Stomach (tissue), 9 donors: ENCODE data around the gene ZBTB45. TPM values are rescaled to one million over a fixed set of nuclear protein-coding genes. Genes with fewer than 3 reads are reported as not detected.
A peak's percentile ranks its signal among the peaks of the same experiment; 100 is the strongest.

Source experiments
- DNase-seq, 2 donors: peaks; one replicate each; pipeline versions ENCODE4 v3.0.0 to v3.0.0-alpha.2; 2013 to 2019
- H3K27ac ChIP-seq, 5 donors: fragments of 200-600 bp in 4 of 5; sonication (generic) in 4 of 5; one replicate each; pipeline ENCODE4 v1.5.1; 2013 to 2019; ENCODE audit warnings: mild to moderate bottlenecking in 1 of 5, moderate library complexity in 1 of 5
- H3K27me3 ChIP-seq, 3 donors: fragments of 200-600 bp; sonication (generic); one replicate each; pipeline ENCODE4 v1.5.1; 2017 to 2019; ENCODE audit warnings: mixed run types in 1 of 3
- H3K36me3 ChIP-seq, 4 donors: fragments of 200-600 bp; sonication (generic); 1 replicate in 3 of 4; 2 replicates in 1 of 4; pipeline ENCODE4 v1.5.1; 2016 to 2019
- H3K4me1 ChIP-seq, 4 donors: fragments of 200-600 bp; sonication (generic); one replicate each; pipeline ENCODE4 v1.5.1; 2016 to 2019
- H3K4me3 ChIP-seq, 4 donors: fragments of 200-600 bp; sonication (generic) in 3 of 4; one replicate each; pipeline ENCODE4 v1.5.1; 2016 to 2019; ENCODE audit warnings: mild to moderate bottlenecking in 1 of 4
- H3K9me3 ChIP-seq, 4 donors: fragments of 200-600 bp; sonication (generic); one replicate each; pipeline ENCODE4 v1.5.1; 2016 to 2019
- EP300 ChIP-seq: sonication (generic); formaldehyde crosslinking; IDR thresholded peaks from one replicate; pipeline ENCODE4 v1.6.1; 2017; ENCODE audit warnings: antibody characterized with exemption
- POLR2A ChIP-seq, 4 donors: fragments of 450-650 bp; IDR thresholded peaks; one replicate each; pipeline ENCODE4 v1.6.1; 2016; ENCODE audit warnings: antibody characterized with exemption in 4 of 4, control low read depth in 2 of 4, mild to moderate bottlenecking in 1 of 4, moderate library complexity in 1 of 4
- POLR2AphosphoS5 ChIP-seq, 3 donors: sonication (generic); formaldehyde crosslinking; IDR thresholded peaks; one replicate each; pipeline ENCODE4 v1.6.1; 2016; ENCODE audit warnings: antibody characterized with exemption in 3 of 3
- WGBS, 5 donors: extraction: QIAGEN DNeasy Blood & Tissue Kit in 3 of 5; methylation state at CpG; one replicate each; pipeline versions ENCODE4 v1.1.5 to v1.1.7; 2013 to 2018; 5-methylcytosine and 5-hydroxymethylcytosine counted together
- intact Hi-C: fragments of 100-400 bp; cut with DNase I; formaldehyde crosslinking; loops from one replicate; pipeline ENCODE4 v1.15.1; 2023; ENCODE audit warnings: low total_unique reads
- polyA plus RNA-seq, 3 donors: library from polyadenylated mRNA; stranded (reverse); fragments of 200-250 nt; gene quantifications; one replicate each; pipeline ENCODE4 v1.2.3, GENCODE V29; 2013
- total RNA-seq, 5 donors: library from RNA; depleted of rRNA; stranded (reverse); fragments of >200 nt; gene quantifications; one replicate each; pipeline versions ENCODE4 v1.1.0 to v1.2.3, GENCODE V29; 2014 to 2016
- TF ChIP-seq, protein P1 (sequence below), 7 experiments: fragments of 450-650 bp in 4 of 7; fragments of 200-600 bp in 3 of 7; sonication (generic) in 3 of 7; IDR thresholded peaks; one replicate each; pipeline ENCODE4 v1.5.1; 2016 to 2019; ENCODE audit warnings: antibody characterized with exemption in 7 of 7, control low read depth in 2 of 7, mild to moderate bottlenecking in 1 of 7
- donor health status: healthy with polysubstance abuse.
- donor health status: Bipolar disorder and iron deficiency.
- donor health status: healthy.

ZBTB45 gene
- total and polyA plus RNA-seq, 8 donors, result 2.4 to 49.0 (median 8.2) TPM; not detected in 1

DNA sequence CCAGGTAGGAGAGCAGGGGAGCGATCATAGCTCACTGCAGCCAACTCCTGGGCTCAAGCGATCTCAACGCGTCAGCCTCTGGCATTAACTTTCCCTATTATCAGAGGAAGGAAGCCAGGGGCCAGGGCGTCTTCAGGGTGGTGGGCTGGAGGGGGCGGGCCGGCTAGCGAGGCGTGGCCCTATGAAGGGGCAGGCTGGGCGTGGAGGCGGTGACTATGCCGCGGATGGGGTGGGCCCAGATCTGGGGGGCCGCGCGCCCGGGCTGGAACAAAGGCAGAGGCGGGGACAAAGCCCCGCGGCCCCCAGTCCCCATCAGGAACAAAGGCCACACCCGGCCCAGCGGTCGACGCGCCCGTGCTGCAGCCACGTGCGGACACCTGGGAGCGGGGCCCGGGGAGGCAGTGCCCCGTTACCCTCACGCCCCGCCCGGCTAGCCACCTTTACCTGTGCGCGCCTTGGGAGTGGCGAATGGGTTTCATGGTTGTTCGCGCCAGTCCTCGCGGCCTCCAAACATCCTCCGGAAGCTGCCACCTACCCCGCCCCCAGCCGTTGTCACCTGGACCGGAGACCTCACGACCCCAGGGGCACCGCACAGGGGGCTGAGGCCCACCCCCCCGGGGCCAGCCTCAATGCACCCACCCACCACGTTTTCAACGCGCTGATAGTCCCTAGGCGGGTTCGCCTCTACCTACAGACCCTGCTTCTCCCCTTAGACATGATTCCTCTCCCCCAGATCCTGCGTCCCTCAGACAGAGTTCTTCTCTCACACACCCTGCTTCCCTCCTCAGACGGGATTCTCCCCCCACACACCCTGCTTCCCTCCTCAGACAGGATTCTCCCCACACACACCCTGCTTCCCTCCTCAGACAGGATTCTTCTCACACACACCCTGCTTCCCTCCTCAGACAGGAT is 18.9 kb upstream of the ZBTB45 start:
- no peaks in the 10 kb centered on the region for H3K9me3 ChIP-seq
- 1 to 4% (median 3%) methylated on average over 18 to 55 of the region's 55 CpGs for WGBS, 5 donors
- peaks cover 4 to 52% (median 9%) of the 10 kb centered on the region in 3 donors for H3K27me3 ChIP-seq
- H3K27ac ChIP-seq, result peak overlapping the region in 3 of 5 donors; percentile 33 to 56 (median 51)
- peak; percentile 47 to 95 for DNase-seq
- intact Hi-C loops, result no loop called here
- TF ChIP-seq POLR2A (IDR thresholded peaks at IDR 0.05) (no peak), POLR2AphosphoS5 (IDR thresholded peaks at IDR 0.05) (no peak), EP300 (no peak)
- TF ChIP-seq, protein P1, sequence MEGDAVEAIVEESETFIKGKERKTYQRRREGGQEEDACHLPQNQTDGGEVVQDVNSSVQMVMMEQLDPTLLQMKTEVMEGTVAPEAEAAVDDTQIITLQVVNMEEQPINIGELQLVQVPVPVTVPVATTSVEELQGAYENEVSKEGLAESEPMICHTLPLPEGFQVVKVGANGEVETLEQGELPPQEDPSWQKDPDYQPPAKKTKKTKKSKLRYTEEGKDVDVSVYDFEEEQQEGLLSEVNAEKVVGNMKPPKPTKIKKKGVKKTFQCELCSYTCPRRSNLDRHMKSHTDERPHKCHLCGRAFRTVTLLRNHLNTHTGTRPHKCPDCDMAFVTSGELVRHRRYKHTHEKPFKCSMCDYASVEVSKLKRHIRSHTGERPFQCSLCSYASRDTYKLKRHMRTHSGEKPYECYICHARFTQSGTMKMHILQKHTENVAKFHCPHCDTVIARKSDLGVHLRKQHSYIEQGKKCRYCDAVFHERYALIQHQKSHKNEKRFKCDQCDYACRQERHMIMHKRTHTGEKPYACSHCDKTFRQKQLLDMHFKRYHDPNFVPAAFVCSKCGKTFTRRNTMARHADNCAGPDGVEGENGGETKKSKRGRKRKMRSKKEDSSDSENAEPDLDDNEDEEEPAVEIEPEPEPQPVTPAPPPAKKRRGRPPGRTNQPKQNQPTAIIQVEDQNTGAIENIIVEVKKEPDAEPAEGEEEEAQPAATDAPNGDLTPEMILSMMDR (IDR thresholded peaks at IDR 0.05), result no peak
- H3K36me3 ChIP-seq, result no peaks in the 10 kb centered on the region
- H3K4me1 ChIP-seq, result peaks cover 5 to 19% (median 17%) of the 10 kb centered on the region in 4 donors
- H3K4me3 ChIP-seq, result peak overlapping the region; percentile 30 to 54 (median 40)

- no peaks in the 10 kb centered on the region for H3K9me3 ChIP-seq
- peaks cover 5 to 13% (median 11%) of the 10 kb centered on the region in 4 donors for H3K4me1 ChIP-seq
- H3K27ac ChIP-seq, result no peak overlapping the region
- intact Hi-C loops, result no loop called here
- TF ChIP-seq POLR2A (IDR thresholded peaks at IDR 0.05) (no peak), EP300 (no peak), POLR2AphosphoS5 (IDR thresholded peaks at IDR 0.05) (no peak)
- TF ChIP-seq, protein P1 (IDR thresholded peaks at IDR 0.05), result no peak
- no peak for DNase-seq
- H3K36me3 ChIP-seq, result no peaks in the 10 kb centered on the region
- peaks cover 4 to 50% (median 9%) of the 10 kb centered on the region in 3 donors for H3K27me3 ChIP-seq
- WGBS, 5 donors, result 85 to 94% (median 91%) methylated on average over 8 of the region's 8 CpGs
- H3K4me3 ChIP-seq, result no peak overlapping the region
Observed at GRCh38 chr19:58536852-58537798, 17.5 kb upstream of the ZBTB45 start.

GRCh38 chr19:58535857-58536256 is 16.2 kb upstream of the ZBTB45 start:
- DNase-seq, result no peak
- H3K27me3 ChIP-seq, result peaks cover 4 to 56% (median 9%) of the 10 kb centered on the region in 3 donors
- no peak overlapping the region for H3K4me3 ChIP-seq
- no peaks in the 10 kb centered on the region for H3K36me3 ChIP-seq
- intact Hi-C loops, result no loop called here
- peaks cover 5 to 13% (median 11%) of the 10 kb centered on the region in 4 donors for H3K4me1 ChIP-seq
- no peak overlapping the region for H3K27ac ChIP-seq
- no peaks in the 10 kb centered on the region for H3K9me3 ChIP-seq
- 91 to 98% (median 93%) methylated on average over 3 of the region's 3 CpGs for WGBS, 5 donors
- TF ChIP-seq EP300 (no peak), POLR2A (IDR thresholded peaks at IDR 0.05) (no peak), POLR2AphosphoS5 (IDR thresholded peaks at IDR 0.05) (no peak)

DNA sequence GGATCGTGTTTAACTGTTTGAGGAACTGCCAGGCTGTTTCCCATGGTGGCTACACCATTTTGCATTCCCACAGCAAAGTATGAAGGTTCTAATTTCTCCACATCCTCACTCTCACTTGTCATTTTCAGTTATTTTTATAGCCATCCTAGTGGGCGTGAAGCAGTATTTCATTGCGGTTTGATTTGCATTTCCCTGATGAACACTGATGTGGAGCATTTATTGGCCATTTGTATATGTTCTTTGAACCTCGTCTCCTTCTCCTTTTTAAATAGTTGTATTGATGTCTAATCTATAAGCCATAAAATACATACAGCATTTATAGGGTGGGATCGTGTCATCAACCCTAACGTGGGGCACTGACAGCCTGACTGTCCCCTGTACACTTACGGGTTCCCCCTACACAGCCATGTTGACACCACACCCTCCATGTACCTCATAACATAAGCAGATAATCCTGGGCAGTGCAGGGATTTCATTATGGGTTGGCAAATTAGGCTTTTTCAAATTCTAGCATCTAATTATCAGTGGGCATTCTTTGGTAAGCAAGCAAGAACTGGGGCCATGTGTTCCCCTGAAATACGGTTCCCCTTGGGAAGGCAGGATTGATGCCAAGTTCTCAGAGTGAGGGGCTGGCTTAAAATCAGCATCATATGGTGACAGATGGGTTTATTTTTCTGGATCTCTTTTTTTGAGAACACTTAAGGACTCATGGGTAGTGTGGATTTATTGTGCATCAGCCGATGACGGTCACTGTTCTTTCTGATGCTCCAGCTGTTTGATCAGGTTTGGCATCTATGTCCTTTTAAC is 11.6 kb upstream of the ZBTB45 start:
- Histone ChIP-seq H3K36me3 (no peaks in the 10 kb centered on the region), H3K27ac (no peak overlapping the region), H3K9me3 (no peaks in the 10 kb centered on the region), H3K4me1 (no peaks in the 10 kb centered on the region), H3K27me3 (peaks cover 0 to 30% (median 0%) of the 10 kb centered on the region in 3 donors), H3K4me3 (no peak overlapping the region)
- intact Hi-C loops, result no loop called here
- DNase-seq, result no peak
- TF ChIP-seq POLR2AphosphoS5 (IDR thresholded peaks at IDR 0.05) (no peak), EP300 (no peak), POLR2A (IDR thresholded peaks at IDR 0.05) (no peak)
- TF ChIP-seq, protein P1 (IDR thresholded peaks at IDR 0.05), result no peak
- WGBS, 5 donors, result 69 to 78% (median 73%) methylated on average over 10 of the region's 10 CpGs
